K562 (cell line): Measurements from ENCODE around the gene DNAJC9. TPM values are rescaled to one million over a fixed set of nuclear protein-coding genes. Genes with fewer than 3 reads are reported as not detected.
A peak's percentile ranks its signal among the peaks of the same experiment; 100 is the strongest.

Experiments
- CBX3 ChIP-seq, 2 experiments: IDR thresholded peaks; 1 replicate in 1 of 2; 2 replicates in 1 of 2; pipeline ENCODE4 v1.6.1; 2012; ENCODE audit warnings: inconsistent platforms in 2 of 2, low read length in 2 of 2, borderline replicate concordance in 1 of 2, control low read depth in 1 of 2
- CBX5 ChIP-seq: IDR thresholded peaks from 2 replicates; pipeline ENCODE4 v1.6.1; 2014; ENCODE audit warnings: low read depth, borderline replicate concordance
- CXXC5 ChIP-seq: fragments of 250-450 bp; sonication (Bioruptor Pico); IDR thresholded peaks from 2 replicates; pipeline ENCODE4 v1.8.0; 2022; ENCODE audit warnings: inconsistent platforms, mild to moderate bottlenecking, moderate library complexity
- KHSRP ChIP-seq: fragments of 450-650 bp; IDR thresholded peaks from 2 replicates; pipeline ENCODE4 v1.6.1; 2017
- MTA1 ChIP-seq: fragments of 450-650 bp; IDR thresholded peaks from 2 replicates; pipeline ENCODE4 v1.6.1; 2017; ENCODE audit warnings: borderline replicate concordance
- NCOA4 ChIP-seq: fragments of 450-650 bp; IDR thresholded peaks from 2 replicates; pipeline ENCODE4 v1.6.1; 2018; ENCODE audit warnings: mild to moderate bottlenecking; ENCODE audit not compliant: partially characterized antibody
- NFRKB ChIP-seq: fragments of 450-650 bp; IDR thresholded peaks from 2 replicates; pipeline ENCODE4 v1.6.1; 2016; ENCODE audit warnings: low read depth
- NR2C2 ChIP-seq, 2 experiments: fragments of 200-800 bp in 1 of 2; sonication (Bioruptor generic) in 1 of 2; sonication (generic) in 1 of 2; formaldehyde crosslinking in 1 of 2; IDR thresholded peaks; 2 replicates each; pipeline versions ENCODE4 v1.6.1 to v1.8.0; 2016 to 2022; ENCODE audit warnings: mild to moderate bottlenecking in 1 of 2, missing compliant biosample characterization in 1 of 2, missing genetic modification characterization in 1 of 2, missing genetic modification reagents in 1 of 2
- RAD21 ChIP-seq, 2 experiments: fragments of 250-450 bp in 1 of 2; fragments of 450-650 bp in 1 of 2; sonication (Bioruptor Pico) in 1 of 2; formaldehyde crosslinking in 1 of 2; IDR thresholded peaks in 1 of 2; conservative IDR thresholded peaks in 1 of 2; 2 replicates each; pipeline versions ENCODE4 v1.4.0 to v1.8.0; 2020 to 2022; ENCODE audit warnings: mild to moderate bottlenecking in 2 of 2, moderate library complexity in 1 of 2
- RBM39 ChIP-seq: fragments of 200-400 bp; formaldehyde crosslinking; optimal IDR thresholded peaks from 2 replicates; pipeline ENCODE3; 2018; ENCODE audit warnings: low read depth, low read length
- RFX1 ChIP-seq: fragments of 450-650 bp; IDR thresholded peaks from 2 replicates; pipeline ENCODE4 v1.6.1; 2016; ENCODE audit warnings: mild to moderate bottlenecking, moderate library complexity
- SIX5 ChIP-seq, 2 experiments: IDR thresholded peaks; 2 replicates each; pipeline ENCODE4 v1.6.1; 2011; ENCODE audit warnings: low read length in 2 of 2, borderline replicate concordance in 1 of 2, low read depth in 1 of 2, mild to moderate bottlenecking in 1 of 2, moderate library complexity in 1 of 2; ENCODE audit not compliant: insufficient read depth in 1 of 2
- SMC3 ChIP-seq: conservative IDR thresholded peaks from 2 replicates; pipeline ENCODE4 v1.6.1; 2011; ENCODE audit warnings: low read depth, low read length, improper control_type of control experiment; ENCODE audit not compliant: insufficient read depth
- ZNF184 ChIP-seq: sonication (generic); formaldehyde crosslinking; IDR thresholded peaks from 2 replicates; pipeline ENCODE4 v1.5.0; 2020; ENCODE audit warnings: missing genetic modification reagents
- ZNF324 ChIP-seq: fragments of 250-450 bp; sonication (Bioruptor Pico); IDR thresholded peaks from 2 replicates; pipeline ENCODE4 v1.4.0; 2020; ENCODE audit warnings: mild to moderate bottlenecking
- polyA plus RNA-seq, 8 experiments: library from polyadenylated mRNA; depleted of rRNA in 4 of 8; stranded (reverse) in 5 of 8; unstranded in 3 of 8; fragments of >200 nt; fragmentation: Nextera tagmentation in 2 of 8; fragmentation: Illumina TruSeq in 1 of 8; extraction: Ambion mirVana in 2 of 8; extraction: Trizol in 1 of 8; gene quantifications; 2 replicates each; pipeline versions ENCODE4 v1.2.1 to v1.2.3, GENCODE V29; 2011 to 2014; ENCODE audit warnings: inconsistent platforms in 1 of 8, missing spikeins in 1 of 8
- total RNA-seq, 7 experiments: library from RNA; depleted of rRNA in 6 of 7; stranded (reverse); fragments of >200 nt in 6 of 7; fragmentation: Illumina TruSeq in 2 of 7; extraction: Trizol in 2 of 7; gene quantifications; 2 replicates each; pipeline versions ENCODE4 v1.2.1 to v1.2.3, GENCODE V29; 2011 to 2021; ENCODE audit warnings: low replicate concordance in 1 of 7
- TF ChIP-seq, protein P1 (sequence below): fragments of 250-450 bp; sonication (Bioruptor Pico); IDR thresholded peaks from 2 replicates; pipeline ENCODE4 v1.5.1; 2021; ENCODE audit warnings: mild to moderate bottlenecking
- TF ChIP-seq, protein P2 (sequence below), 3 experiments: fragments of 200-800 bp in 1 of 3; sonication (Bioruptor generic) in 1 of 3; sonication (generic) in 1 of 3; formaldehyde crosslinking in 1 of 3; IDR thresholded peaks; 2 replicates each; pipeline versions ENCODE4 v1.6.1 to v1.8.0; 2016 to 2022; ENCODE audit warnings: mild to moderate bottlenecking in 2 of 3, missing compliant biosample characterization in 2 of 3, missing genetic modification characterization in 2 of 3, missing genetic modification reagents in 1 of 3
- TF ChIP-seq, protein P3 (sequence below): sonication (generic); formaldehyde crosslinking; IDR thresholded peaks from 2 replicates; pipeline ENCODE4 v1.8.0; 2022; ENCODE audit warnings: mild to moderate bottlenecking, low read depth, missing genetic modification reagents
- TF ChIP-seq, protein P4 (sequence below): sonication (generic); formaldehyde crosslinking; IDR thresholded peaks from 2 replicates; pipeline ENCODE4 v1.8.0; 2022; ENCODE audit warnings: mild to moderate bottlenecking, missing genetic modification reagents
- TF ChIP-seq, protein P5 (sequence below): fragments of 200-800 bp; sonication (Bioruptor generic); IDR thresholded peaks from 2 replicates; pipeline ENCODE4 v1.6.1; 2017; ENCODE audit warnings: missing genetic modification characterization, missing compliant biosample characterization

DNAJC9 gene
- total and polyA plus RNA-seq, 9 of the 15 experiments (the other 6 are each of a cell fraction or from before 2014, with no cell fraction given) = 66.7 to 133 (median 102) TPM

DNA sequence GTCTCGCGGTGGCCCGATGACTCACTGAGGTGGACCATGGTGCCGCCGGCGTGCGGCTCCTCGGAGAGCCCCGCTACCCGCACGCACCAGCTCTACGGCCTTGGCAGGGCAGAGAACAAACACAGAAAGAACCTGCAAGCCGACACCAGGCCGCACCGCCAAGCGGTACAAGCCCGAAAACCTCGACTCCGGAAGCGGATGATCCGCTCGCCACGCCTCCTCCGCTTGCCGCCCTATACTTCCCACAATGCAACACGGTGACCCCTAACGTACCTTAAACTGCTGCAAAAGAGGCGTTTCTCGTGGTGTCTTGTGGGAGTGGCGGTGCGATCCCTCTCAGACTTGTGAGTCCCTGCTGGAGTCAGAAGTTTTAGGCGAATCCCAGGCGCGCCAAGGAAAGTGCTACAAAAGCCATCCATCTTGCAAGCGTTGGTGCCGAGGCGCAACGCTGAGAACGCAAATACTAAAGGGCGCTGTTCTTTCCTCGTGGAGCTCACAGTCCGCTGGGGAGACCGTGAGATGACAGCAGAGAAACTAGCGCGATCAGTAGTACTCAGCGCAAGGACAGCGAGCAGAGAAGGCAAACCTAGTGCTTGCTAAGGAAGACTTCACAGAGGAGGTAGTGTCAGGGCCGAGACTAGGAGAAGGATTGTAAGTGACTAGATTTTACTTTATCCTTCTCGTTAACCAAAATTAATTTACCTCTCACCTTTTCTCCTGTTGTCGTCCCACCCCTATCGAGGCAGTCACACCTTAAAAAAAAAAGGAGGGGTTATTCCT, 5.6 kb upstream of the DNAJC9 start, which contains the start of gene MRPS16 (continued):
- TF ChIP-seq NFRKB (peak; percentile 77), CXXC5 (CRISPR knock-in tag) (peak; percentile 83), NR2C2 (CRISPR knock-in tag; IDR thresholded peaks at IDR 0.05) (peak; percentile 99), NR2C2 (tag; IDR thresholded peaks at IDR 0.05) (peak; percentile 99), MTA1 (peak; percentile 56; the same call in 1 of the 2 replicates), KHSRP (no peak), CBX5 (0 out of 2 replicates have a peak, but pooled peaks have one; percentile 34), SIX5 (IDR thresholded peaks at IDR 0.05; ENCODE audit: borderline replicate concordance in 1 of 2, insufficient read depth in 1 of 2, low read depth in 1 of 2, low read length in 2 of 2) (peak; percentile 19 to 23; a peak in 2 of 4 replicates), ZNF184 (CRISPR knock-in tag) (no peak), RFX1 (no peak), RAD21 (CRISPR knock-in tag; conservative IDR thresholded peaks at IDR 0.05 in 1 of 2, IDR thresholded peaks at IDR 0.05 in 1 of 2) (no peak), CBX3 (IDR thresholded peaks at IDR 0.05; ENCODE audit: borderline replicate concordance in 1 of 2, low read length in 2 of 2) (peak in 1 of 2 experiments; percentile 87; a peak in 1 of 3 replicates), SMC3 (0 out of 2 replicates have a peak, but pooled peaks have one; percentile 7), NCOA4 (no peak), ZNF324 (CRISPR knock-in tag) (0 out of 2 replicates have a peak, but pooled peaks have one; percentile 50), RBM39 (no peak)
- TF ChIP-seq, protein P1, sequence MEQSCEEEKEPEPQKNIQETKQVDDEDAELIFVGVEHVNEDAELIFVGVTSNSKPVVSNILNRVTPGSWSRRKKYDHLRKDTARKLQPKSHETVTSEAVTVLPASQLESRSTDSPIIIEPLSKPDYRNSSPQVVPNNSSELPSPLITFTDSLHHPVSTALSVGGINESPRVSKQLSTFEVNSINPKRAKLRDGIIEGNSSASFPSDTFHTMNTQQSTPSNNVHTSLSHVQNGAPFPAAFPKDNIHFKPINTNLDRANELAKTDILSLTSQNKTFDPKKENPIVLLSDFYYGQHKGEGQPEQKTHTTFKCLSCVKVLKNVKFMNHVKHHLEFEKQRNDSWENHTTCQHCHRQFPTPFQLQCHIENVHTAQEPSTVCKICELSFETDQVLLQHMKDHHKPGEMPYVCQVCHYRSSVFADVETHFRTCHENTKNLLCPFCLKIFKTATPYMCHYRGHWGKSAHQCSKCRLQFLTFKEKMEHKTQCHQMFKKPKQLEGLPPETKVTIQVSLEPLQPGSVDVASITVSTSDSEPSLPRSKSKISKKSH (CRISPR knock-in tag) = no peak
- TF ChIP-seq, protein P2, sequence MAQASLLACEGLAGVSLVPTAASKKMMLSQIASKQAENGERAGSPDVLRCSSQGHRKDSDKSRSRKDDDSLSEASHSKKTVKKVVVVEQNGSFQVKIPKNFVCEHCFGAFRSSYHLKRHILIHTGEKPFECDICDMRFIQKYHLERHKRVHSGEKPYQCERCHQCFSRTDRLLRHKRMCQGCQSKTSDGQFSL (CRISPR knock-in tag; IDR thresholded peaks at IDR 0.05) = 0 out of 2 replicates have a peak, but pooled peaks have one; percentile 34
- TF ChIP-seq, protein P2 (tag; IDR thresholded peaks at IDR 0.05) = no peak
- TF ChIP-seq, protein P3, sequence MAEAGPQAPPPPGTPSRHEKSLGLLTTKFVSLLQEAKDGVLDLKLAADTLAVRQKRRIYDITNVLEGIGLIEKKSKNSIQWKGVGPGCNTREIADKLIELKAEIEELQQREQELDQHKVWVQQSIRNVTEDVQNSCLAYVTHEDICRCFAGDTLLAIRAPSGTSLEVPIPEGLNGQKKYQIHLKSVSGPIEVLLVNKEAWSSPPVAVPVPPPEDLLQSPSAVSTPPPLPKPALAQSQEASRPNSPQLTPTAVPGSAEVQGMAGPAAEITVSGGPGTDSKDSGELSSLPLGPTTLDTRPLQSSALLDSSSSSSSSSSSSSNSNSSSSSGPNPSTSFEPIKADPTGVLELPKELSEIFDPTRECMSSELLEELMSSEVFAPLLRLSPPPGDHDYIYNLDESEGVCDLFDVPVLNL (CRISPR knock-in tag) = peak; percentile 24; the same call in 1 of the 2 replicates
- TF ChIP-seq, protein P4, sequence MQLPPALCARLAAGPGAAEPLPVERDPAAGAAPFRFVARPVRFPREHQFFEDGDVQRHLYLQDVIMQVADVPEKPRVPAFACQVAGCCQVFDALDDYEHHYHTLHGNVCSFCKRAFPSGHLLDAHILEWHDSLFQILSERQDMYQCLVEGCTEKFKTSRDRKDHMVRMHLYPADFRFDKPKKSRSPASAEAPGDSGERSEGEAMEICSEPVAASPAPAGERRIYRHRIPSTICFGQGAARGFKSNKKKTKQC (CRISPR knock-in tag) = 0 out of 2 replicates have a peak, but pooled peaks have one; percentile 62
- TF ChIP-seq, protein P5, sequence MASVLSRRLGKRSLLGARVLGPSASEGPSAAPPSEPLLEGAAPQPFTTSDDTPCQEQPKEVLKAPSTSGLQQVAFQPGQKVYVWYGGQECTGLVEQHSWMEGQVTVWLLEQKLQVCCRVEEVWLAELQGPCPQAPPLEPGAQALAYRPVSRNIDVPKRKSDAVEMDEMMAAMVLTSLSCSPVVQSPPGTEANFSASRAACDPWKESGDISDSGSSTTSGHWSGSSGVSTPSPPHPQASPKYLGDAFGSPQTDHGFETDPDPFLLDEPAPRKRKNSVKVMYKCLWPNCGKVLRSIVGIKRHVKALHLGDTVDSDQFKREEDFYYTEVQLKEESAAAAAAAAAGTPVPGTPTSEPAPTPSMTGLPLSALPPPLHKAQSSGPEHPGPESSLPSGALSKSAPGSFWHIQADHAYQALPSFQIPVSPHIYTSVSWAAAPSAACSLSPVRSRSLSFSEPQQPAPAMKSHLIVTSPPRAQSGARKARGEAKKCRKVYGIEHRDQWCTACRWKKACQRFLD (CRISPR knock-in tag) = no peak
